Right forelimb (tissue), 1 donor: ENCODE measurements around the gene ARHGEF6.

Source experiments
- DNase-seq: peaks from one replicate; pipeline ENCODE4 v3.0.0-alpha.2; 2018

ARHGEF6 gene

DNA sequence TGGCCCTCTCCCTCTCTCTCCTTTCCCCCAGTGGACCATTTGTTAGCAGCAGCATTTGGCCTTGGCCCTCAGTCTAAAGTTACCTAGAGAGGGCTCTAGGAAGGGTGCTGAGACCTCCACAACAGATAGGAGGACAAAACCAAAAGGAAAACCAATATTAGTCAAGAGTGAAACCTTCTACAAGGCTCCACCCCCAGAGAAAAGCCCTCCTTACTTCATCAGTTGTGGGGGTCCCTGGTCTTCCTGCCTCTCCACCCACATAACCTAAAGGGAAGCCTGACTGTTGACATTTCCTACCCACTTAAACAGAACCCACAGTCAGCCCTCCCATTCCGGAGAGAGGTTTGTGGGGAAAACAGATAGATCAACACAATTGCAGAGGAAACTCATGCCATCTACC is 137.5 kb downstream of the ARHGEF6 start:
- DNase-seq = no peak

- no peak for DNase-seq
These were observed 141.1 kb downstream of the ARHGEF6 start for GRCh38 chrX:136639506-136640176.

DNA sequence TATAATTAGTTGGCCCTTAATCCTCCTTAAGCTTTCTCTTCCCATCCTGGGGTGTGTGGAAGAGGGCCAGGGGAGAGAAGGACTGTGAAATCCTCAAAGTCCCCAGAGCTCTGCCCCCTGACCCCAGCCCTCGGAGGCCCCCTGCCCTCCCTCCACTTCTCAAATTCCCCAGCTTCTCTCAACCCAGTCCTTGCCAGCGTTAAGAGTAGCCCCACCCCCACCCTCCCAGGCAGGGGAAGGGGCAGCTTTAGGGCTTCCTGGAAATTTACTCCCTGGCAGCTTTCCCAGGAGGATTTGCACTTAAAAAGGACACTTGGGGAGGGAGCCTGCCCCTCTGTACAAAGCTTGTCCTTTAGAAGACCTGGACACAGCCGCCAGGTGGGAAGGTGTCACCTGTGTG is 144.6 kb downstream of the ARHGEF6 start:
- no peak for DNase-seq

- no peak for DNase-seq
These were observed 145.5 kb downstream of the ARHGEF6 start for GRCh38 chrX:136635235-136635634.

GRCh38 chrX:136630881-136631280 is 149.9 kb downstream of the ARHGEF6 start:
- DNase-seq = no peak

DNA sequence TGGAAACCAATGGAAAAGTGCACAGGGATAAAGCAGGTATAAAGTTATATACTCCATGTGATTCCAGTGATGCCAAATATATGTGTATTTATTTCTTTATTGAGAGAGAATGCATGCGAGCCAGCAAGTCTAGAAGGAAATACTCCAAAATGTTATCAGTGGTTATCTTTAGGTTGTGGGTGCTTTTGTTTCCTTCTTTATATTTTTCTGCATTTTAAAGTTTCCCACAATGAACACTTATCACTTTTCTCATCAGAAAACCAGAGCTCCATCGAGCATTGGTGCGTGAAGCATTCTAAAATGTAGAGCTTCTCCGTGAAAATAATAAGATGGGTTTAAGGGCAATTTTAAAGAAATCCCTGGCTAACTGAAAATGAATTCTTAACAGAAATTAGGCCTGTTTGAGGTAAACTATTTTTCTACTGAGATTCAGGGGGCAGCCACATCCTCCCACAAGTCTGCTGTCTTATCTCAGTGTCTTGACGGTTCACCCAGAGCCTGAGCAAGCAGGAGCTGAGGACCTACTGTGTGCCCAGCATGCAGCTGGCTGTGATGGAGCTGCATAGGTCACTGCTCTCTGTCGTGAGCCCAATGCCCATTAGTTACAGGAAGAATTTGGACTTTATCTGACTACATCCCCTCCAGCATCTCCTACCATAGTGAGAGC is 151.5 kb downstream of the ARHGEF6 start:
- no peak for DNase-seq

DNA sequence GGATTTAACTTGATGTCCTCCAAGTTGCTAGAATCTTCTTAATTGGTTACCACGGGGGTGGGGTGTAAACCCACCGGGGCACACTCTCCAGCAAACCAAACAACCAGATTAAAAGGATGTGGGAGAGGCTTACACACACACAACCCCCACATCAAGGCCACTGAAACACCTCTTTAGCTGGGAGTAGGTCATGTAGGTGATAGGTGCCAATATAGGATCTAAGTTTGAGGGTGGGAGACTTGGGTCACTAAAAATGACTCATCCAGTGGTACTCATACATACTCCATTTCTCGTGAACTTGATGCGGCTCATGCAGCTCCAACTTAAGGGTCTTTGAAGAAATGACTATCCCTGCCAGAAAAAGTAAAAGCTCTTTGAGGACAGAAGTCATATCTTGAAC is 153.3 kb downstream of the ARHGEF6 start:
- DNase-seq = no peak

DNA sequence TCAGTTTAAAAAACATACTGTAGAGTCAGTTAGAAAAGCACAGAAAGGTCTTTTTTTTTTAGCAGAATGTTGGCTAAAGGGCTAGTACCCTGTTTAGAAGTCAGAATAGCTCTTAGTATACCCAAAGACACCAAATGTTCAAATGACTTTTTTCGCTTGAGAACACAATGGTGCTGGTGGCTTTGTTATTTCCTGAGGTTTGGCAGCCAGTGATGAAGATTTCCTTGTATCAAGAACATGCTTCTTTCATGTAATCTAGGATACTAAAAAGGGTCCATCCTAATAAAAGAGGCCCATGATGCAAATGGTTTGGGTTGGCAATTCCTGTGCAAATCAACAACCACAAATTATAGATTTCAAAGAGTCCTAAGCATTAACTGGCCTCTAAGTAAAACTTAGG is 153.8 kb downstream of the ARHGEF6 start:
- no peak for DNase-seq

- no peak for DNase-seq
These were observed 154.5 kb downstream of the ARHGEF6 start for GRCh38 chrX:136626237-136626636.

GRCh38 chrX:136625246-136625645 is 155.5 kb downstream of the ARHGEF6 start:
- DNase-seq = no peak

DNA sequence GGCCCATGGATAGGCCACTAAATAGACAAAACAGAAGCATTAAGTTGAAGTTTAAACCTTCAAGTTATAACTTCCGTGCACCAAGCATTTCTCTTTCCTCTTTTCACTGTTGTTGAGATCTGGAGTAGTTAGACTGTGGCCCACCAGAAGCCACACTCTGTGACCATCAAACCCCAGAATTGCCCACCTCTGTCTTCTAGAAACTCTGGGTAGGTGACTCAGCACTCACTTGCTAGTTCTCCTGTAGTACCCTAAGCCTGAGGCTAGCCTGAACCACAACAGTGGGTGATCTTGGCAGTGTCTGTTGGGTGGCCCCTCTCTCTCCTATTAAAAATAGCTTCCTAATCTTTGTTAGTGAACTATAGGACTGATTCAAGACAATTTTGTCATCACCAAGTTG is 157.3 kb downstream of the ARHGEF6 start:
- DNase-seq = no peak

DNA sequence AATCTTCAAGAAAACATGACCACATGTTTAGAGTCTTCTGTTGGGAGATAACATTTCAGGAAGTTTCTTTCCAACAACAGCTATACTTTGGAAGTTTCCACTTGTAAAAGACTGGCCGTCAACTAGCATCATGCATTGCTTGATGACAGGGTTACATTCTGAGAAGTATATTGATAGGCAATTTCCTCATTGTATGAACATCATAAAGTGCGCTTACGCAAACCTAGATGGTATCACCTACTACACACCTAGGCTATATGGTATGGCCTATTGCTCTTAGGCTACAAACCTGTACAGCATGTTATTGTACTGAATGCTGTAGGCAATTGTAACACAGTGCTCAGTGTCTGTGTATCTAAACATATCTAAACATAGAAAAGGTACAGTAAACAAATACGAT is 158.2 kb downstream of the ARHGEF6 start:
- DNase-seq = no peak

DNA sequence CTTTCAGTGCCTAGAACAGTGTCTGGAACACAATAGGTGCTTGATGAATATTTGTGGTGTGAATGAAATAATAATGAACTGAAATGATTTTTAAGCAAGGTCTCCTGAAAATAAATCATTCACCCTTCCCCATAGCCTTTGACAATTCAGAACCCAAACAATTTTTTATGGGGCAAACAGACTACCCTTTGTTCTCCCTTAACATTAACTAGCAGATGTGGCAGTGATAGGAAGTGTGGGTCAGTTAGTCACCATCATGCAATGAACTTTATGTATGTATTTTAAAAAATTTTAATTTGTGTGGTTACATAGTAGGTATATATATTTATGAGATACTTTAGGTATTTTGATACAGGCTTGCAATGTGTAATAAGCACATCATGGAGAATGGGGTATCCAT is 160.0 kb downstream of the ARHGEF6 start:
- no peak for DNase-seq

- DNase-seq = no peak
These were observed 160.7 kb downstream of the ARHGEF6 start for GRCh38 chrX:136619899-136620505.

DNA sequence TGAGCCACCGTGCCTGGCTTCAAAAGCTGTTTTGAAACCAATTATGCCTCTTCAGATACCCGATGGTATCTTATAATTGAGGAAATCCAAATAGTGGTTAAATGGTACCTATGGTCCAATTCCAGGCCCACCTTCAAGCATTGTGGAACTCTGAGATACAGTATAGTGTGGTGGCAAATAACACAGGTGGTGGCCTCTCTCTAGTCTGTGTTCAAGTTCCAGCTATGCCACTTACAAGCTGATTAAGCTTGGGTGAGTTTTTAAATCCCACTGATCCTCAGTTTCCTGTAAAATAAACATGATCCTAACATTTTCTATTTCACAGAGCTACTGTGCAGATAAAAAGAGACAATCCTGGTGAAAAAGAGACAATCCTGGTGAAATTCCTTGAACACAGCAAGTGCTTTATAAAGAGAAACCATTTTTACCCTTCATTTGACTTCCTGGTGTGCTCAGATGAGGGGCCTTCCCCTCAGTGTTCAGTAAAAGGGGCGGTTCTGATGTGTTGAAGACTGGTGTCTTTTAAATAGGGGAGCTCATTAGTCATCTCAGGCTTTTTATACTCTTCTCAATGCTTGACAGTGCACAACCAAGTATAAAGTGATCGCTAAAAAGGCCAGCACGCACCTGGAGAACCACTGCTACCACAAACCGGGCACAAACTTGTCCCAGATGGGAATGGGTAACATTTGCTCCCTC is 163.6 kb downstream of the ARHGEF6 start:
- DNase-seq = no peak
